Endodermal cell (in vitro differentiated cells): ENCODE measurements around the gene IMP4. TPM values are rescaled to one million over a fixed set of nuclear protein-coding genes. Genes with fewer than 3 reads are reported as not detected.

Experiments used
- DNase-seq: peaks from one replicate; pipeline ENCODE4 v3.0.0-alpha.2; 2017
- H3K27ac ChIP-seq: 2 replicates; pipeline ENCODE4 v1.5.1; 2013; ENCODE audit warnings: mild to moderate bottlenecking, low read depth, low read length, moderate library complexity
- H3K27me3 ChIP-seq: 2 replicates; pipeline ENCODE4 v1.6.1; 2013; ENCODE audit warnings: mild to moderate bottlenecking, low read length, moderate library complexity; ENCODE audit not compliant: insufficient read depth, control insufficient read depth, poor library complexity, severe bottlenecking
- H3K36me3 ChIP-seq: 2 replicates; pipeline ENCODE4 v1.7.0; 2013; ENCODE audit warnings: mild to moderate bottlenecking, low read length, moderate library complexity; ENCODE audit not compliant: control insufficient read depth, insufficient read depth
- H3K4me1 ChIP-seq: one replicate; pipeline ENCODE4 v1.7.0; 2013; ENCODE audit warnings: low read length; ENCODE audit not compliant: control insufficient read depth, insufficient read depth
- H3K4me3 ChIP-seq: 2 replicates; pipeline ENCODE4 v1.5.1; 2013; ENCODE audit warnings: mild to moderate bottlenecking, low read length, moderate library complexity
- H3K9ac ChIP-seq: 2 replicates; pipeline ENCODE4 v1.6.1; 2013; ENCODE audit warnings: mild to moderate bottlenecking, low read length, moderate library complexity; ENCODE audit not compliant: poor library complexity, severe bottlenecking; ENCODE audit errors: extremely low read depth
- H3K9me3 ChIP-seq: 2 replicates; pipeline ENCODE4 v1.6.1; 2013; ENCODE audit warnings: mild to moderate bottlenecking, low read length, moderate library complexity; ENCODE audit not compliant: control insufficient read depth
- H3K27ac Mint-ChIP-seq: 2 replicates; pipeline ENCODE4 v1.8.0; 2020; ENCODE audit warnings: mixed read lengths
- H3K27me3 Mint-ChIP-seq: 2 replicates; pipeline ENCODE4 v1.8.0; 2021; ENCODE audit warnings: mild to moderate bottlenecking, mixed read lengths; ENCODE audit not compliant: insufficient read depth
- H3K36me3 Mint-ChIP-seq: 2 replicates; pipeline ENCODE4 v1.8.0; 2020; ENCODE audit warnings: low read depth, mixed read lengths
- H3K4me1 Mint-ChIP-seq: 2 replicates; pipeline ENCODE4 v1.8.0; 2020; ENCODE audit warnings: mixed read lengths
- H3K4me3 Mint-ChIP-seq: 2 replicates; pipeline ENCODE4 v1.8.0; 2020; ENCODE audit warnings: mild to moderate bottlenecking, moderate library complexity, mixed read lengths
- H3K9me3 Mint-ChIP-seq: 2 replicates; pipeline ENCODE4 v1.8.0; 2020; ENCODE audit warnings: mild to moderate bottlenecking, mixed read lengths
- CTCF ChIP-seq: fragments of 200-600 bp; sonication (generic); conservative IDR thresholded peaks from 2 replicates; pipeline ENCODE4 v1.5.0; 2021; ENCODE audit warnings: antibody characterized with exemption, mild to moderate bottlenecking
- WGBS, 2 experiments: methylation state at CpG; one replicate each; pipeline versions ENCODE4 v1.1.5 to v1.1.7; 2013; ENCODE audit warnings: missing lambda C conversion rate in 2 of 2, mixed read lengths in 1 of 2; ENCODE audit not compliant: insufficient coverage in 1 of 2, insufficient read length in 1 of 2; 5-methylcytosine and 5-hydroxymethylcytosine counted together
- total RNA-seq, 2 donors: library from RNA; stranded (reverse); fragmentation: NEBNext Ultra II Directional in 1 of 2; extraction: Animal tissue kit (Norgen Biotek cat#: 25700) in 1 of 2; gene quantifications; 2 replicates in 1 of 2; 3 replicates in 1 of 2; pipeline ENCODE4 v1.2.1, GENCODE V29; 2021

IMP4 gene
- total RNA-seq, 2 donors from 2014 or later: 47.1 to 55.1 TPM

GRCh38 chr2:130389358-130389757 is 46.7 kb downstream of the IMP4 start:
- Histone ChIP-seq H3K27me3 (peaks cover 4% of the 10 kb centered on the region), H3K36me3 (no peaks in the 10 kb centered on the region), H3K9me3 (no peaks in the 10 kb centered on the region), H3K27ac (no peak overlapping the region), H3K4me3 (no peak overlapping the region), H3K4me1 (no peaks in the 10 kb centered on the region), H3K9ac (no peak overlapping the region)
- WGBS, 2 experiments: 95 to 100% methylated on average over 6 of the region's 6 CpGs
- no peak overlapping the region for H3K27ac Mint-ChIP-seq
- peaks cover 24% of the 10 kb centered on the region for H3K27me3 Mint-ChIP-seq
- DNase-seq: no peak
- no peaks in the 10 kb centered on the region for H3K9me3 Mint-ChIP-seq
- TF ChIP-seq CTCF: no peak
- no peaks in the 10 kb centered on the region for H3K36me3 Mint-ChIP-seq
- peaks cover 25% of the 10 kb centered on the region for H3K4me1 Mint-ChIP-seq
- H3K4me3 Mint-ChIP-seq: no peak overlapping the region

- no peak overlapping the region for H3K27ac Mint-ChIP-seq
- 94 to 95% methylated on average over 3 of the region's 3 CpGs for WGBS, 2 experiments
These were observed 47.1 kb downstream of the IMP4 start for GRCh38 chr2:130389783-130390182.

GRCh38 chr2:130390460-130391057 is 47.9 kb downstream of the IMP4 start:
- 78 to 79% methylated on average over 12 to 16 of the region's 16 CpGs for WGBS, 2 experiments
- H3K4me3 Mint-ChIP-seq: peak overlapping the region; percentile 76
- Histone ChIP-seq H3K27ac (no peak overlapping the region), H3K36me3 (no peaks in the 10 kb centered on the region), H3K9ac (no peak overlapping the region), H3K27me3 (peaks cover 4% of the 10 kb centered on the region), H3K4me1 (no peaks in the 10 kb centered on the region), H3K4me3 (peak overlapping the region; percentile 84), H3K9me3 (no peaks in the 10 kb centered on the region)
- TF ChIP-seq CTCF: no peak
- peak; percentile 46 for DNase-seq
- H3K27ac Mint-ChIP-seq: no peak overlapping the region
- H3K9me3 Mint-ChIP-seq: no peaks in the 10 kb centered on the region
- no peaks in the 10 kb centered on the region for H3K36me3 Mint-ChIP-seq
- H3K27me3 Mint-ChIP-seq: peaks cover 24% of the 10 kb centered on the region
- peaks cover 25% of the 10 kb centered on the region for H3K4me1 Mint-ChIP-seq

More at GRCh38 chr2:130389783-130390182, 47.1 kb downstream of the IMP4 start:
- Histone ChIP-seq H3K9me3 (no peaks in the 10 kb centered on the region), H3K4me1 (no peaks in the 10 kb centered on the region), H3K36me3 (no peaks in the 10 kb centered on the region), H3K4me3 (no peak overlapping the region), H3K27ac (no peak overlapping the region), H3K9ac (no peak overlapping the region), H3K27me3 (peaks cover 4% of the 10 kb centered on the region)
- Mint-ChIP-seq H3K36me3 (no peaks in the 10 kb centered on the region), H3K4me3 (no peak overlapping the region), H3K9me3 (no peaks in the 10 kb centered on the region), H3K27me3 (peaks cover 24% of the 10 kb centered on the region), H3K4me1 (peaks cover 25% of the 10 kb centered on the region)
- DNase-seq: no peak
- TF ChIP-seq CTCF: no peak
